Measurements from ENCODE around the gene OR52I1. TPM values are rescaled to one million over a fixed set of nuclear protein-coding genes. Genes with fewer than 3 reads are reported as not detected.

OR52I1 gene
- total RNA-seq, 4 donors from 2014 or later = not detected

DNA sequence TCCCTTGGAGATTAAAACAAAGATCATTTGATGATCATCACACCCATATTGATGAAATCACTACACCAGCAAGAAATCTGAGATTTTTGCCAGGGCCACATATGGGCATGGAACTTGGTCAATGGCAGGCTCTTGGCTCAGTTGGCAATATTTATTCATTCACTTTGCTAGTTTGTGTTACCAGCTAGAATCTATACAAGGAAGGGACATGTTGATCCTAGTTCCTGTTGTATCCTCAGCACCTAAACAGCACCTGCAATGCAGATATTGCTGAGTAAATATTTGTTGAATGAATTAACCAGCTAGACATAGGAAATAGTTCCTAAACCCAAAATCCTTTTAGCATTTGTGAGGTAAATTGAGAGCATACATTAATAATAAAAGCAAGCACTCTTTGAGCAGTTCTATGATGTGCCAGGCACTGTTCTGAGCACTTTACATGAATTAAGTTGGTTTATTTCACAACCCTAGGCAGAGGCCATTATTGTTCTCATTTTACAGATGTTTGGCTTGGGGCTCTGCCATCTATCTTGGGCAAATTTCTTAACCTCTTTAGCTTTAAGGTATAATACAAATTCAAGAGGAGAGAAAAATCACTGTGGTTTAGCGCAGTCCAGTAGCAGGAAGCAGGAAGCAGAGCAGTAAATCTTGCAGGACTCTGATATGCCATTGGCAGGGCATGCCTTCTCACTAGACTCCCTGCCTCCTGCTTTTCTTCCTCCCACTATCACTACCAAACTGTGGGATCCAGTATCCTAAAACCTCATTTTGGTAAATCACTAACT, 12.6 kb downstream of the OR52I1 start:
- 58 to 70% methylated on average over 1 of the region's 1 CpG for WGBS, 2 donors
- no peak for DNase-seq (ENCODE audit: low spot score in 2 of 2)

DNA sequence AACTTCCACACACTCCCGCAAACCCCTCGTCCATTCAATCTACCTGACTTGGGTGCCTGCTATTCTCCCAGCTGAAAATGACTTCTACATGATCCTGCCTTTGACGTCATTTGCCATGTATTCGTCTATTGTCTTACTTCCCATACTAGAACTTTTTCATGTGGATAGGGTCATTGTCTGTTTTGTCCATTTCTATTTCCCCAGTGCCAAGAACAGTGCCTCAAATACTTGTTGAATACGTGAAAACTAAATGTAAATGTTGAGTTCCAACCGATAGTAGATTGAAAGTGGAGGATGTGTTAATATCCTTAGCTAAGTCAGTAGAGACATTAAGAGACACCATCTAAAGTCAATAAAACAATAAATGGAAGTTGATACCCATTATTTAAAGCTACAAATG, 13.3 kb downstream of the OR52I1 start:
- Histone ChIP-seq H3K36me3 (peaks cover under 1 to 32% (median 2%) of the 10 kb centered on the region in 3 donors), H3K27me3 (no peaks in the 10 kb centered on the region), H3K9me3 (no peaks in the 10 kb centered on the region), H3K4me1 (peaks cover 0 to 27% (median 11%) of the 10 kb centered on the region in 4 donors), H3K4me3 (peak overlapping the region; percentile 62 to 78 (median 64)), H3K27ac (peak overlapping the region; percentile 83 to 94 (median 89))
- DNase-seq (ENCODE audit: low spot score in 2 of 2) = no peak
- WGBS, 2 donors = 38% methylated on average over 6 of the region's 6 CpGs
- TF ChIP-seq, protein P1, sequence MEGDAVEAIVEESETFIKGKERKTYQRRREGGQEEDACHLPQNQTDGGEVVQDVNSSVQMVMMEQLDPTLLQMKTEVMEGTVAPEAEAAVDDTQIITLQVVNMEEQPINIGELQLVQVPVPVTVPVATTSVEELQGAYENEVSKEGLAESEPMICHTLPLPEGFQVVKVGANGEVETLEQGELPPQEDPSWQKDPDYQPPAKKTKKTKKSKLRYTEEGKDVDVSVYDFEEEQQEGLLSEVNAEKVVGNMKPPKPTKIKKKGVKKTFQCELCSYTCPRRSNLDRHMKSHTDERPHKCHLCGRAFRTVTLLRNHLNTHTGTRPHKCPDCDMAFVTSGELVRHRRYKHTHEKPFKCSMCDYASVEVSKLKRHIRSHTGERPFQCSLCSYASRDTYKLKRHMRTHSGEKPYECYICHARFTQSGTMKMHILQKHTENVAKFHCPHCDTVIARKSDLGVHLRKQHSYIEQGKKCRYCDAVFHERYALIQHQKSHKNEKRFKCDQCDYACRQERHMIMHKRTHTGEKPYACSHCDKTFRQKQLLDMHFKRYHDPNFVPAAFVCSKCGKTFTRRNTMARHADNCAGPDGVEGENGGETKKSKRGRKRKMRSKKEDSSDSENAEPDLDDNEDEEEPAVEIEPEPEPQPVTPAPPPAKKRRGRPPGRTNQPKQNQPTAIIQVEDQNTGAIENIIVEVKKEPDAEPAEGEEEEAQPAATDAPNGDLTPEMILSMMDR (IDR thresholded peaks at IDR 0.05) = no peak
- TF ChIP-seq POLR2A (IDR thresholded peaks at IDR 0.05) (no peak), EP300 (IDR thresholded peaks at IDR 0.05) (no peak)

More for the DNA sequence above, 12.6 kb downstream of the OR52I1 start:
- H3K36me3 ChIP-seq = peaks cover 2 to 38% (median 6%) of the 10 kb centered on the region in 3 donors
- H3K27ac ChIP-seq = peak overlapping the region in 2 of 4 donors; percentile 13 to 87
- peaks cover 0 to 27% (median 11%) of the 10 kb centered on the region in 4 donors for H3K4me1 ChIP-seq
- H3K4me3 ChIP-seq = peak overlapping the region in 2 of 4 donors; percentile 65 to 78
- H3K9me3 ChIP-seq = no peaks in the 10 kb centered on the region
- H3K27me3 ChIP-seq = no peaks in the 10 kb centered on the region
- TF ChIP-seq POLR2A (IDR thresholded peaks at IDR 0.05) (no peak), EP300 (IDR thresholded peaks at IDR 0.05) (no peak)
- TF ChIP-seq, protein P1 (IDR thresholded peaks at IDR 0.05) = no peak

DNA sequence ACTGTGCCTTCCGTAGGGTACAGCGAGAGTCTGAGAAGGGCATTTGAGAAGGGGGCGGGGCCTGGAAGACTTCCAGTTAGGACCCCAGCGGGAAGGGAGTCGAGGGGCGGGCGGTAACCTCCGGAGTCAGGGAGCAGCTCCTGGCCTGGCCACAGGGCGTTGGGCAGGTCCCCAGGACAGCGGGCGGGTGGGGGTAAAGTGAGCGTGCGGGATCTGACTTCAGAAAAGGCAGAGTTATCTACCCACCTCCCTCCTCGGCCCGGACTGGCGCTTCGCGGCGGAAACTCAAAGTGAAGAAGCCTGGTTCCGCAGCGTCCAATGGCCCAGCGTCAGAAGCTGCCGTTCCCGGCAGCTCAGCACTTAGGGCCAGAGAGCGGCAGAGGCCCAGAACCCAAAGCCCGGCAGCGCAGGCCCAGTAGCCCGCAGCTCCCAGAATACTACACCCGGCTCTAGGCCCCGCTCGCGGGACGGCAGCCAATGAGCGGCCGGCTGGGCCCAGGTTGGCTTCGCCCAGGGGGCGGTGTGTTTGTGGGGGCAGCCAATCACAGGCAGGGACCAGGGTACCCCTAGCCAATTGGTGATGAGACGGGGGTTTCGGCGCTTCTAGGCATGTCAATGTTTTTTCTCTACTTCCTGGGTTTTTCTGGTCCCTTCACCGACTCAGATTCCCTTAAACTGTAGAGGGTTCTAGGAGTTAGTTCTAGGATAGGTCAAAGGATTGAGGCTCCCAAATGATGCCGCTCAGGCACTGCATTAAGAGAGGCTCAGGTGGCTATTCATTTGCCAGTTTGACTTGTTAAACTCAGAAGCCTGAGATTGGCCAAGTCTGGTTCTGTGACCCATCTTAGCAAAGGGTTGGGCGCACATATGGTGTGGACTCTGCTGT, 14.2 kb downstream of the OR52I1 start, which contains the start of gene TRIM68:
TSS of gene TRIM68 (minus strand) at position 451 of the 886 bp plus-strand sequence. CDS start 2,727 bp downstream, outside the sequence.
- TF ChIP-seq POLR2A (IDR thresholded peaks at IDR 0.05) (peak; percentile 59 to 77), EP300 (IDR thresholded peaks at IDR 0.05) (peak in 1 of 2 donors; percentile 80)
- TF ChIP-seq, protein P1 (IDR thresholded peaks at IDR 0.05) = peak in 1 of 5 experiments; percentile 35
- Histone ChIP-seq H3K4me3 (peak within 1 kb of the TSS; percentile 62 to 78 (median 64)), H3K4me1 (peaks cover 0 to 27% (median 11%) of the 10 kb centered on the region in 4 donors), H3K27ac (peak within 1 kb of the TSS; percentile 83 to 94 (median 89)), H3K9me3 (no peaks in the 10 kb centered on the region), H3K27me3 (no peaks in the 10 kb centered on the region), H3K36me3 (peaks cover 0 to 22% (median 0%) of the 10 kb centered on the region in 3 donors)
- DNase-seq (ENCODE audit: low spot score in 2 of 2) = peak; percentile 92
- WGBS, 2 donors = 4 to 5% methylated on average over 37 to 38 of the region's 43 CpGs

DNA sequence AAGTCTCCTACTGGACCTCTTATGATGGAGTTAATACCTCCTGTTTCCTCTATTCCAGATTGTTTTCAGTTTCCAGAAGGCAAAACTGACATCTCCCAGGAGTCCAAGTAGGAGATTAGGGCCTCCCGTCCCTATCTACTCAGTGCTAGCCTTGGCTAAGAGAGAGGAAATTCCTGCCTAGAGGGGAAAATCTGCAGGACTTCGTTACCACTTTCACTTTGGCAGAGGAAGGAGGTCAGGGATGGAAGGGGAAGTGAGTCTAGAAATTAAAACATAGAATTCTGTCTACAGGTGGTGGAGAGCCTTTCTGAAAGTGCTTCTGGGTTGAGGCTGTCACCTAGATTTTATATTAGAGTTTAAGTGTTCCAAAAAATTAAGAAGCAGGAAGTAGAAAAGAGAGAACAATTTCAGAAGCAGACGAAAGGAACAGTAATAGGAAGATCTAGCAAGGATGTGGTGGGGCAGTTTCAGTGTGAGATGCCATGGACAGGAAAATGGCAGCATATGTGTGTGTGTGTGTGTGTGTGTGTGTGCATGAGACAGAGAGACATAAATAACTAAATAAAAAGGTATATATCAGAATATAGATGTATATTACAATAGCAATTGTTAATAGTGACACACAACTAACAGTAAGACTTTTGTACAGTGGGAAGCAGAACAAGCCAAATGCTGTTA, 16.6 kb downstream of the OR52I1 start:
- Histone ChIP-seq H3K27ac (no peak overlapping the region), H3K36me3 (no peaks in the 10 kb centered on the region), H3K4me1 (peaks cover 0 to 24% (median 11%) of the 10 kb centered on the region in 4 donors), H3K4me3 (peak overlapping the region in 1 of 4 donors; percentile 9), H3K27me3 (no peaks in the 10 kb centered on the region), H3K9me3 (no peaks in the 10 kb centered on the region)
- TF ChIP-seq, protein P1 (IDR thresholded peaks at IDR 0.05) = no peak
- no peak for TF ChIP-seq POLR2A (IDR thresholded peaks at IDR 0.05)
- DNase-seq (ENCODE audit: low spot score in 2 of 2) = no peak
- WGBS, 2 donors = 46 to 50% methylated on average over 3 of the region's 3 CpGs
